Stomach (tissue), 19 donors: ENCODE data around the gene PRORP. TPM values are rescaled to one million over a fixed set of nuclear protein-coding genes. Genes with fewer than 3 reads are reported as not detected.

Experiments used
- DNase-seq, 2 donors: peaks; one replicate each; pipeline versions ENCODE4 v3.0.0 to v3.0.0-alpha.2; 2013 to 2019
- H3K27ac ChIP-seq, 5 donors: fragments of 200-600 bp in 4 of 5; sonication (generic) in 4 of 5; one replicate each; pipeline ENCODE4 v1.5.1; 2013 to 2019; ENCODE audit warnings: mild to moderate bottlenecking in 1 of 5, moderate library complexity in 1 of 5
- H3K27me3 ChIP-seq, 3 donors: fragments of 200-600 bp; sonication (generic); one replicate each; pipeline ENCODE4 v1.5.1; 2017 to 2019; ENCODE audit warnings: mixed run types in 1 of 3
- H3K36me3 ChIP-seq, 4 donors: fragments of 200-600 bp; sonication (generic); 1 replicate in 3 of 4; 2 replicates in 1 of 4; pipeline ENCODE4 v1.5.1; 2016 to 2019
- H3K4me1 ChIP-seq, 4 donors: fragments of 200-600 bp; sonication (generic); one replicate each; pipeline ENCODE4 v1.5.1; 2016 to 2019
- H3K4me3 ChIP-seq, 4 donors: fragments of 200-600 bp; sonication (generic) in 3 of 4; one replicate each; pipeline ENCODE4 v1.5.1; 2016 to 2019; ENCODE audit warnings: mild to moderate bottlenecking in 1 of 4
- H3K9me3 ChIP-seq, 4 donors: fragments of 200-600 bp; sonication (generic); one replicate each; pipeline ENCODE4 v1.5.1; 2016 to 2019
- EP300 ChIP-seq: sonication (generic); formaldehyde crosslinking; IDR thresholded peaks from one replicate; pipeline ENCODE4 v1.6.1; 2017; ENCODE audit warnings: antibody characterized with exemption
- POLR2A ChIP-seq, 4 donors: fragments of 450-650 bp; IDR thresholded peaks; one replicate each; pipeline ENCODE4 v1.6.1; 2016; ENCODE audit warnings: antibody characterized with exemption in 4 of 4, control low read depth in 2 of 4, mild to moderate bottlenecking in 1 of 4, moderate library complexity in 1 of 4
- POLR2AphosphoS5 ChIP-seq, 3 donors: sonication (generic); formaldehyde crosslinking; IDR thresholded peaks; one replicate each; pipeline ENCODE4 v1.6.1; 2016; ENCODE audit warnings: antibody characterized with exemption in 3 of 3
- WGBS, 5 donors: extraction: QIAGEN DNeasy Blood & Tissue Kit in 3 of 5; methylation state at CpG; one replicate each; pipeline versions ENCODE4 v1.1.5 to v1.1.7; 2013 to 2018; 5-methylcytosine and 5-hydroxymethylcytosine counted together
- intact Hi-C: fragments of 100-400 bp; cut with DNase I; formaldehyde crosslinking; loops from one replicate; pipeline ENCODE4 v1.15.1; 2023; ENCODE audit warnings: low total_unique reads
- long read RNA-seq, 10 donors: transcript quantifications; one replicate each; lab custom pipeline, GENCODE V29; 2026
- polyA plus RNA-seq, 3 donors: library from polyadenylated mRNA; stranded (reverse); fragments of 200-250 nt; gene quantifications; one replicate each; pipeline ENCODE4 v1.2.3, GENCODE V29; 2013
- total RNA-seq, 5 donors: library from RNA; depleted of rRNA; stranded (reverse); fragments of >200 nt; gene quantifications; one replicate each; pipeline versions ENCODE4 v1.1.0 to v1.2.3, GENCODE V29; 2014 to 2016
- TF ChIP-seq, protein P1 (sequence below), 7 experiments: fragments of 450-650 bp in 4 of 7; fragments of 200-600 bp in 3 of 7; sonication (generic) in 3 of 7; IDR thresholded peaks; one replicate each; pipeline ENCODE4 v1.5.1; 2016 to 2019; ENCODE audit warnings: antibody characterized with exemption in 7 of 7, control low read depth in 2 of 7, mild to moderate bottlenecking in 1 of 7
- donor health status: healthy with polysubstance abuse.
- donor health status: Bipolar disorder and iron deficiency.
- donor health status: healthy.

Gene PRORP
- total RNA-seq (10 to 100 TPM; 36.9 to 79.0 (median 52.1) TPM), polyA plus RNA-seq (10 to 100 TPM in 1 of 3 donors, 1 to 10 TPM in 2; 6.6 to 13.8 (median 9.1) TPM)
- long read RNA-seq, donor 1: 0 reads
- long read RNA-seq, donor 2, full-length matches to known transcripts: 4 of 4 reads
- long read RNA-seq, donor 2, partial matches to known transcripts: 0 of 4 reads
- long read RNA-seq, donor 2, other reads (novel, unspliced or antisense): 0 of 4 reads
- long read RNA-seq, donor 3, partial matches to known transcripts: 0 of 5 reads
- long read RNA-seq, donor 3, other reads (novel, unspliced or antisense): 0 of 5 reads
- long read RNA-seq, donor 4: 0 reads
- long read RNA-seq, donor 5, full-length matches to known transcripts: 4 of 4 reads
- long read RNA-seq, donor 5, partial matches to known transcripts: 0 of 4 reads
- long read RNA-seq, donor 5, other reads (novel, unspliced or antisense): 0 of 4 reads
- long read RNA-seq, donor 6, transcript KIAA0391-203 (8 exons, 2,611 nt): major isoform, 11 of 14 reads
- long read RNA-seq, donor 6, partial matches to known transcripts: 0 of 14 reads
- long read RNA-seq, donor 6, other reads (novel, unspliced or antisense): 0 of 14 reads
- long read RNA-seq, donor 7, full-length matches to known transcripts: 4 of 4 reads
- long read RNA-seq, donor 7, partial matches to known transcripts: 0 of 4 reads
- long read RNA-seq, donor 7, other reads (novel, unspliced or antisense): 0 of 4 reads
- long read RNA-seq, donor 8, partial matches to known transcripts: 0 of 5 reads
- long read RNA-seq, donor 8, other reads (novel, unspliced or antisense): 0 of 5 reads
- long read RNA-seq, donor 9, full-length matches to known transcripts: 5 of 5 reads
- long read RNA-seq, donor 9, partial matches to known transcripts: 0 of 5 reads
- long read RNA-seq, donor 9, other reads (novel, unspliced or antisense): 0 of 5 reads
- long read RNA-seq, donor 10: 0 reads

DNA sequence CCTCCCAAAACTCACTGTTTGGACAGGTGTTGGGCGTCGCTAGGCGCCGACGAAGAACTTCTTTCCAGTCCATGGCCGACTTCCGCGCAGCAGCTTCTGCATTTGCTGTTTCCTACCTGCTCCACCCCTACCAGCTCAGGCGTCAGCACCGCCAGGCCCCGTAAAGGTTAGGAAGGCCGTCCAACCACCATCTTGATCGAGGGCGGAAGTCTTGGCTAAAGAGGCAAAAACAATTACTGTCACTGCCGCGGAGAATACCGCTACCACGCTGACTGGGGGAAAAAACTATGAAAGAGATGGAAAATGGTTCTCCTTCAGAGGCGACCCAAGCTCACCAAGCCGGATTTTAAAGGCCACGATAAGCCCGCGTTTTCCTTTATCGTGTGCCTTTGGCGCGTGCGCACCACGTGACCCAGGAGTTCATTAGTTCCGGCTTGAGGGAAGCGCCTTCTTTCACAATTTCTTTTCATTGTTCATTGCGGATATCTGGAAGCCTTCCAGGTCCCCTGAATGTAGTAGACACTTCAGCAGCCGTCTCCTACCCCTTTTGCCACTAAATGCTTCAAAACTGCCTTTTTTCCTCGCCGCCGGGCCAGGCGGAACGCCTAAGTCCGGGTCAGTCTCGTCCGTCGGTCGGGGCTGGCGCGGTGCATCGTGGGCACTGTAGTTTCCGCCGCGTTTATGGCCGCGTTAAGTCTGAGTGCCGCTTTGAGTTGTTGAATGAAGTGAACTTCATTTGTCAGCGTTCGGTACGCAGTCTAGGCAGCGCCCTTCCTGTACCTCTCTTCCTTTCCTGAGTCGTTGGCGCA, at the start of gene PRORP, which contains the start of gene PPP2R3C:
TSS of gene PRORP (plus strand) at position 666 of the 809 bp plus-strand sequence. CDS start 694 bp downstream, outside the sequence.
TSS of gene PPP2R3C (minus strand) at position 104 of the 809 bp plus-strand sequence. CDS start at position 73, 31 bp downstream.
- no peaks in the 10 kb centered on the region for H3K9me3 ChIP-seq
- no peaks in the 10 kb centered on the region for H3K27me3 ChIP-seq
- H3K4me1 ChIP-seq: peaks cover 15 to 78% (median 36%) of the 10 kb centered on the region in 4 donors
- peak; percentile 92 to 97 for DNase-seq
- H3K4me3 ChIP-seq: peak within 1 kb of the TSS; percentile 60 to 89 (median 74)
- peaks cover 0 to 8% (median 6%) of the 10 kb centered on the region in 4 donors for H3K36me3 ChIP-seq
- 0 to 1% (median 0%) methylated on average over 38 to 57 of the region's 57 CpGs for WGBS, 5 donors
- intact Hi-C loops: no loop called here
- H3K27ac ChIP-seq: peak within 1 kb of the TSS; percentile 94 to 98 (median 97)
- TF ChIP-seq POLR2A (IDR thresholded peaks at IDR 0.05) (peak in 1 of 4 donors; percentile 67), POLR2AphosphoS5 (IDR thresholded peaks at IDR 0.05) (peak; percentile 57 to 93 (median 86))
- TF ChIP-seq, protein P1, sequence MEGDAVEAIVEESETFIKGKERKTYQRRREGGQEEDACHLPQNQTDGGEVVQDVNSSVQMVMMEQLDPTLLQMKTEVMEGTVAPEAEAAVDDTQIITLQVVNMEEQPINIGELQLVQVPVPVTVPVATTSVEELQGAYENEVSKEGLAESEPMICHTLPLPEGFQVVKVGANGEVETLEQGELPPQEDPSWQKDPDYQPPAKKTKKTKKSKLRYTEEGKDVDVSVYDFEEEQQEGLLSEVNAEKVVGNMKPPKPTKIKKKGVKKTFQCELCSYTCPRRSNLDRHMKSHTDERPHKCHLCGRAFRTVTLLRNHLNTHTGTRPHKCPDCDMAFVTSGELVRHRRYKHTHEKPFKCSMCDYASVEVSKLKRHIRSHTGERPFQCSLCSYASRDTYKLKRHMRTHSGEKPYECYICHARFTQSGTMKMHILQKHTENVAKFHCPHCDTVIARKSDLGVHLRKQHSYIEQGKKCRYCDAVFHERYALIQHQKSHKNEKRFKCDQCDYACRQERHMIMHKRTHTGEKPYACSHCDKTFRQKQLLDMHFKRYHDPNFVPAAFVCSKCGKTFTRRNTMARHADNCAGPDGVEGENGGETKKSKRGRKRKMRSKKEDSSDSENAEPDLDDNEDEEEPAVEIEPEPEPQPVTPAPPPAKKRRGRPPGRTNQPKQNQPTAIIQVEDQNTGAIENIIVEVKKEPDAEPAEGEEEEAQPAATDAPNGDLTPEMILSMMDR (IDR thresholded peaks at IDR 0.05): no peak

DNA sequence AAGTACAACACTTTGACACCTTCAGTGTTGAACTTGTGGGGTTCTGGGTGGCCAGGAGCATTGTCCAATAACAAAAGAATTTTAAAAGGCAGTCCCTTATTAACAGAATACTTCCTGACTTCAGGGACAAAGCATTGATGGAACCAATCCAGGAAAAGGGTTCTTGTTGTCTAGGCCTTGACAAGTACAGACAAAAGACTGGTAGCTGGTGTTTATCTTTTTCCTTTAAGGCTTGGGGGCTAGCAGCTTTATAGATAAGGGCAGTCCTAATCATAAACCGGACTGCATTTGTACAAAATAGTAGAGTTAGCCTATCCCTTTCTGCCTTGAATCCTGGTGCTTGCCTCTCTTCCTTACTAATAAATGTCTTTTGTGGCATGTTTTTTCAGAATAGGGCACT, 48.9 kb upstream of the PRORP start:
- peaks cover 0 to 6% (median 0%) of the 10 kb centered on the region in 4 donors for H3K4me1 ChIP-seq

DNA sequence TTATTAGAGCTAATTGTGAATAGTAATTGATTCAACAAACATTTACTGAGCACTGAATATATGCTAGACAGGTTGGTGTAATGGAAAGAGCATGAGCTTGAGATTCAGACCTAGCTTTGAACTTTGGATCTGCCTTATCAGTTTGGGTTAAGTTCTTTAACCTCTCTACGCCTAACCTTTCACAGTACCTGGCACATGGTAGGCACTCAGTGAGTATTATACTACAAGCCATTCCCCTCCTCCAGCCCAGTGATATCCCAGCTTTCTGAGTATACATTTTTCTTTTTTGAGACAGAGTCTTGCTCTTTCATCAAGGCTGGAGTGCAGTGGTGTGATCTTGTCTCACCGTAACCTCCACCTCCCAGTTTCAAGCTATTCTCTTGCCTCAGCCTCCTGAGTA, 44.3 kb upstream of the PRORP start:
- Histone ChIP-seq H3K4me1 (peaks cover 0 to 6% (median 0%) of the 10 kb centered on the region in 4 donors), H3K27me3 (no peaks in the 10 kb centered on the region), H3K27ac (no peak overlapping the region), H3K4me3 (no peak overlapping the region), H3K9me3 (no peaks in the 10 kb centered on the region), H3K36me3 (peaks cover 9 to 88% (median 73%) of the 10 kb centered on the region in 4 donors)
- DNase-seq: peak in 1 of 2 donors; percentile 13
- WGBS, 5 donors: 68 to 85% (median 76%) methylated on average over 2 of the region's 2 CpGs
- TF ChIP-seq EP300: no peak
- peak in 1 of 3 donors; percentile 27 for TF ChIP-seq POLR2AphosphoS5 (IDR thresholded peaks at IDR 0.05)
- intact Hi-C loops: no loop called here

More for the DNA sequence above, 48.9 kb upstream of the PRORP start:
- TF ChIP-seq, protein P1 (IDR thresholded peaks at IDR 0.05): no peak
- TF ChIP-seq EP300 (no peak), POLR2AphosphoS5 (IDR thresholded peaks at IDR 0.05) (no peak), POLR2A (IDR thresholded peaks at IDR 0.05) (no peak)
- H3K36me3 ChIP-seq: peaks cover 6 to 80% (median 68%) of the 10 kb centered on the region in 4 donors
- WGBS, 5 donors: 62 to 94% (median 71%) methylated on average over 1 of the region's 1 CpG
- H3K27me3 ChIP-seq: no peaks in the 10 kb centered on the region
- no peak for DNase-seq
- H3K9me3 ChIP-seq: no peaks in the 10 kb centered on the region
- H3K27ac ChIP-seq: no peak overlapping the region
- intact Hi-C loops: no loop called here
- no peak overlapping the region for H3K4me3 ChIP-seq

DNA sequence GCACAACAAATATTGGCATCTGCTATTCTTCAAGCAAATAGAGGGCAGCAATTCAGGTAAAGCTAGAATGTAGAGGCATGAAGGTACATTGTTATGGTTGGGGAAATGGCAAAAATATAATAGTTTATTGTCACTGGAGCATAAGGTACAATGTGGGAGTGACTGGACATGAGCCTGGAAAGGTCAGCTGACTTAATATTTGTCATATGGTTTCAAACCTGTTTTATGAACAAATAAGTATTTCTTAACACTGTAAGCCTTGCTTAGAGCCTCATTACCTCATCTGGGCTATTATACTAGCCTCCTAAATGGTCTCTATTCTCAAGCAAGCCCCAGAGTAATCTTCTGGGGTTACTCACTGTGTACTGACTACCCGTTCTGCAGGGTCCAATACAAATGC, 42.6 kb upstream of the PRORP start:
- no peak for TF ChIP-seq POLR2A (IDR thresholded peaks at IDR 0.05)
- TF ChIP-seq, protein P1 (IDR thresholded peaks at IDR 0.05): no peak
- TF ChIP-seq POLR2AphosphoS5 (IDR thresholded peaks at IDR 0.05): no peak
- TF ChIP-seq EP300: no peak
- H3K4me1 ChIP-seq: peaks cover 0 to 6% (median 0%) of the 10 kb centered on the region in 4 donors
- H3K27ac ChIP-seq: no peak overlapping the region
- WGBS, 5 donors: 48 to 78% (median 62%) methylated on average over 1 of the region's 1 CpG
- H3K9me3 ChIP-seq: no peaks in the 10 kb centered on the region
- no peak overlapping the region for H3K4me3 ChIP-seq
- DNase-seq: peak in 1 of 2 donors; percentile 3
- no peaks in the 10 kb centered on the region for H3K27me3 ChIP-seq
- H3K36me3 ChIP-seq: peaks cover 7 to 89% (median 74%) of the 10 kb centered on the region in 4 donors
- intact Hi-C loops: no loop called here
